Left kidney (tissue), 8 donors: ENCODE data around the gene ZNF420. TPM values are rescaled to one million over a fixed set of nuclear protein-coding genes. Genes with fewer than 3 reads are reported as not detected.
"Not testable (repeated sequence)": the region's sequence is repeated elsewhere in the genome, so short reads cannot be mapped to it uniquely, and the experiment has no call there.

Experiments
- DNase-seq: peaks from one replicate; pipeline ENCODE4 v3.0.0-alpha.2; 2013
- long read RNA-seq, 8 donors: transcript quantifications; one replicate each; lab custom pipeline, GENCODE V29; 2026
- polyA plus RNA-seq: library from polyadenylated mRNA; unstranded; fragments of 120-200 nt; gene quantifications from one replicate; pipeline ENCODE4 v1.2.1, GENCODE V29; 2013; ENCODE audit not compliant: insufficient read length

ZNF420 gene
- polyA plus RNA-seq = 22.2 TPM
- long read RNA-seq, donor 1, transcript ZNF420-202 (5 exons, 3,535 nt) = major isoform, 5 of 5 reads
- long read RNA-seq, donor 1, partial matches to known transcripts = 0 of 5 reads
- long read RNA-seq, donor 1, other reads (novel, unspliced or antisense) = 0 of 5 reads
- long read RNA-seq, donor 2, transcript ZNF420-202 (5 exons, 3,535 nt) = major isoform, 5 of 43 reads
- long read RNA-seq, donor 2, partial matches to known transcripts = 37 of 43 reads
- long read RNA-seq, donor 2, other reads (novel, unspliced or antisense) = 0 of 43 reads
- long read RNA-seq, donor 3, transcript ZNF420-202 (5 exons, 3,535 nt) = major isoform, 5 of 5 reads
- long read RNA-seq, donor 3, partial matches to known transcripts = 0 of 5 reads
- long read RNA-seq, donor 3, other reads (novel, unspliced or antisense) = 0 of 5 reads
- long read RNA-seq, donor 4 = 0 reads
- long read RNA-seq, donor 5, transcript ZNF420-202 (5 exons, 3,535 nt) = major isoform, 6 of 76 reads
- long read RNA-seq, donor 5, partial matches to known transcripts = 24 of 76 reads
- long read RNA-seq, donor 5, other reads (novel, unspliced or antisense) = 45 of 76 reads
- long read RNA-seq, donor 6, partial matches to known transcripts = 0 of 4 reads
- long read RNA-seq, donor 6, other reads (novel, unspliced or antisense) = 0 of 4 reads
- long read RNA-seq, donor 7, transcript ZNF420-202 (5 exons, 3,535 nt) = major isoform, 10 of 10 reads
- long read RNA-seq, donor 7, partial matches to known transcripts = 0 of 10 reads
- long read RNA-seq, donor 7, other reads (novel, unspliced or antisense) = 0 of 10 reads
- long read RNA-seq, donor 8, partial matches to known transcripts = 0 of 1 reads
- long read RNA-seq, donor 8, other reads (novel, unspliced or antisense) = 0 of 1 reads

GRCh38 chr19:37077934-37078716 is at the start of gene ZNF420:
Gene ZNF420, plus strand, starts transcription at chr19:37078433. Its CDS starts 10,686 bp downstream, at chr19:37089119.
- peak; percentile 96 for DNase-seq

- no peak for DNase-seq
Observed at GRCh38 chr19:37045140-37045539, 33.1 kb upstream of the ZNF420 start.

GRCh38 chr19:37055330-37055729 is 22.9 kb upstream of the ZNF420 start:
- no peak for DNase-seq

GRCh38 chr19:37056776-37057175 is 21.5 kb upstream of the ZNF420 start:
- DNase-seq = no peak

GRCh38 chr19:37059142-37059541 is 19.1 kb upstream of the ZNF420 start:
- DNase-seq = no peak

GRCh38 chr19:37064886-37065285 is 13.3 kb upstream of the ZNF420 start:
- not testable (repeated sequence) for DNase-seq

- no peak for DNase-seq
Observed at GRCh38 chr19:37074111-37074510, 4.1 kb upstream of the ZNF420 start.

GRCh38 chr19:37074819-37075362 is 3.3 kb upstream of the ZNF420 start:
- DNase-seq = no peak

- not testable (repeated sequence) for DNase-seq
Observed at GRCh38 chr19:37076524-37076923, 1.7 kb upstream of the ZNF420 start.

- DNase-seq = no peak
Observed at GRCh38 chr19:37077501-37077933, 716 bp upstream of the ZNF420 start.

- no peak for DNase-seq
Observed at GRCh38 chr19:37078717-37079032, 442 bp downstream of the ZNF420 start.

- DNase-seq = no peak
Observed at GRCh38 chr19:37079238-37079637, 1.0 kb downstream of the ZNF420 start.

GRCh38 chr19:37082307-37082706 is 4.1 kb downstream of the ZNF420 start:
- no peak for DNase-seq

- DNase-seq = no peak
Observed at GRCh38 chr19:37087110-37087509, 8.9 kb downstream of the ZNF420 start.

GRCh38 chr19:37095859-37096258 is 17.6 kb downstream of the ZNF420 start:
- DNase-seq = no peak

GRCh38 chr19:37098570-37098969 is 20.3 kb downstream of the ZNF420 start:
- DNase-seq = no peak

GRCh38 chr19:37104135-37104534 is 25.9 kb downstream of the ZNF420 start:
- not testable (repeated sequence) for DNase-seq

- not testable (repeated sequence) for DNase-seq
Observed at GRCh38 chr19:37111753-37112152, 33.5 kb downstream of the ZNF420 start.

- DNase-seq = no peak
Observed at GRCh38 chr19:37114001-37114400, 35.8 kb downstream of the ZNF420 start.

- not testable (repeated sequence) for DNase-seq
Observed at GRCh38 chr19:37122093-37122492, 43.9 kb downstream of the ZNF420 start.

GRCh38 chr19:37127999-37128820 is 50.0 kb downstream of the ZNF420 start:
- DNase-seq = no peak
